ENCODE data around the gene TEX44. TPM values are rescaled to one million over a fixed set of nuclear protein-coding genes. Genes with fewer than 3 reads are reported as not detected.
"Not testable (repeated sequence)": the region's sequence is repeated elsewhere in the genome, so short reads cannot be mapped to it uniquely, and the experiment has no call there.

Gene TEX44
- polyA plus RNA-seq, 1 experiment: not detected

- Histone ChIP-seq H3K27me3 (ENCODE audit: control insufficient read depth, insufficient read depth, low read length) (no peaks in the 10 kb centered on the region), H3K36me3 (ENCODE audit: control insufficient read depth, insufficient read depth, low read length) (no peaks in the 10 kb centered on the region), H3K4me3 (ENCODE audit: low read depth, low read length) (no peak overlapping the region)
- POLR2A ChIA-PET: no interaction called here
- no peak for TF ChIP-seq CTCF (IDR thresholded peaks at IDR 0.05; ENCODE audit: insufficient read depth, low read depth, low read length)
- CTCF ChIA-PET: interaction anchor here (0.7 to 1.2 kb wide), 3 partner anchors 9 to 53 kb away, joined by 3 to 4 read pairs (median 4); no protein-coding TSS in a partner anchor
- no peak for DNase-seq (ENCODE audit: low read depth)
Measured at GRCh38 chr2:231548752-231549151, 43.9 kb upstream of the TEX44 start.

GRCh38 chr2:231549446-231550239 is 43.0 kb upstream of the TEX44 start:
- H3K27me3 ChIP-seq (ENCODE audit: control insufficient read depth, insufficient read depth, low read length): no peaks in the 10 kb centered on the region
- no peaks in the 10 kb centered on the region for H3K36me3 ChIP-seq (ENCODE audit: control insufficient read depth, insufficient read depth, low read length)
- no peak for DNase-seq (ENCODE audit: low read depth)
- ChIA-PET POLR2A (no interaction called here), CTCF (interaction anchor here (0.7 kb wide), 1 partner anchor 32 kb away, joined by 4 read pairs; no protein-coding TSS in a partner anchor)
- no peak overlapping the region for H3K4me3 ChIP-seq (ENCODE audit: low read depth, low read length)
- TF ChIP-seq CTCF (IDR thresholded peaks at IDR 0.05; ENCODE audit: insufficient read depth, low read depth, low read length): no peak

GRCh38 chr2:231552752-231553151 is 39.9 kb upstream of the TEX44 start:
- no peak for DNase-seq (ENCODE audit: low read depth)
- Histone ChIP-seq H3K4me3 (ENCODE audit: low read depth, low read length) (no peak overlapping the region), H3K36me3 (ENCODE audit: control insufficient read depth, insufficient read depth, low read length) (no peaks in the 10 kb centered on the region), H3K27me3 (ENCODE audit: control insufficient read depth, insufficient read depth, low read length) (no peaks in the 10 kb centered on the region)
- ChIA-PET POLR2A (no interaction called here), CTCF (interaction anchor here (1.4 to 4.9 kb wide), 4 partner anchors 8 to 70 kb away, joined by 6 to 23 read pairs (median 12); no protein-coding TSS in a partner anchor)
- no peak for TF ChIP-seq CTCF (IDR thresholded peaks at IDR 0.05; ENCODE audit: insufficient read depth, low read depth, low read length)

- CTCF ChIA-PET: interaction anchor here (1.1 to 5.2 kb wide), 4 partner anchors 37 to 72 kb away, joined by 3 to 52 read pairs (median 14); no protein-coding TSS in a partner anchor
- POLR2A ChIA-PET: no interaction called here
- no peak for DNase-seq (ENCODE audit: low read depth)
- Histone ChIP-seq H3K27me3 (ENCODE audit: control insufficient read depth, insufficient read depth, low read length) (no peaks in the 10 kb centered on the region), H3K36me3 (ENCODE audit: control insufficient read depth, insufficient read depth, low read length) (no peaks in the 10 kb centered on the region), H3K4me3 (ENCODE audit: low read depth, low read length) (no peak overlapping the region; the same call in 1 of the 2 replicates)
- no peak for TF ChIP-seq CTCF (IDR thresholded peaks at IDR 0.05; ENCODE audit: insufficient read depth, low read depth, low read length)
Measured at GRCh38 chr2:231554327-231554726, 38.3 kb upstream of the TEX44 start.

- no peak for DNase-seq (ENCODE audit: low read depth)
- CTCF ChIA-PET: interaction anchor here (0.6 to 5.2 kb wide), 6 partner anchors 12 to 72 kb away, joined by 3 to 52 read pairs (median 4); no protein-coding TSS in a partner anchor
- no peak overlapping the region; the same call in 1 of the 2 replicates for H3K4me3 ChIP-seq (ENCODE audit: low read depth, low read length)
- no peaks in the 10 kb centered on the region for H3K36me3 ChIP-seq (ENCODE audit: control insufficient read depth, insufficient read depth, low read length)
- no peak for TF ChIP-seq CTCF (IDR thresholded peaks at IDR 0.05; ENCODE audit: insufficient read depth, low read depth, low read length)
- POLR2A ChIA-PET: no interaction called here
- no peaks in the 10 kb centered on the region for H3K27me3 ChIP-seq (ENCODE audit: control insufficient read depth, insufficient read depth, low read length)
Measured at GRCh38 chr2:231554748-231555545, 37.7 kb upstream of the TEX44 start.

GRCh38 chr2:231556496-231556895 is 36.2 kb upstream of the TEX44 start:
- H3K36me3 ChIP-seq (ENCODE audit: control insufficient read depth, insufficient read depth, low read length); DNase-seq (ENCODE audit: low read depth); H3K27me3 ChIP-seq (ENCODE audit: control insufficient read depth, insufficient read depth, low read length); POLR2A ChIA-PET; H3K4me3 ChIP-seq (ENCODE audit: low read depth, low read length): not testable (repeated sequence)
- CTCF ChIA-PET: interaction anchor here (0.6 to 5.2 kb wide), 7 partner anchors 15 to 98 kb away, joined by 3 to 52 read pairs (median 3); no protein-coding TSS in a partner anchor
